Right atrium auricular region (tissue), 2 donors: ENCODE measurements around the gene COX6B2. TPM values are rescaled to one million over a fixed set of nuclear protein-coding genes. Genes with fewer than 3 reads are reported as not detected.

Source experiments
- DNase-seq: peaks from one replicate; pipeline ENCODE4 v3.0.0-alpha.2; 2019; ENCODE audit warnings: low spot score
- H3K27ac ChIP-seq, 2 donors: fragments of 200-600 bp; sonication (generic); 1 replicate in 1 of 2; 2 replicates in 1 of 2; pipeline ENCODE4 v1.5.1; 2016 to 2019
- H3K27me3 ChIP-seq, 2 donors: fragments of 200-600 bp; sonication (generic); one replicate each; pipeline versions ENCODE4 v1.5.1 to v1.6.0; 2017 to 2019
- H3K36me3 ChIP-seq: fragments of 200-600 bp; sonication (generic); one replicate; pipeline ENCODE4 v1.5.1; 2016
- H3K4me1 ChIP-seq, 2 donors: fragments of 200-600 bp; sonication (generic); one replicate each; pipeline versions ENCODE4 v1.5.1 to v1.6.0; 2017 to 2019
- H3K4me3 ChIP-seq, 2 donors: fragments of 200-600 bp; sonication (generic); 1 replicate in 1 of 2; 2 replicates in 1 of 2; pipeline ENCODE4 v1.5.1; 2017 to 2019; ENCODE audit warnings: mild to moderate bottlenecking in 1 of 2, moderate library complexity in 1 of 2
- H3K9me3 ChIP-seq, 2 donors: fragments of 200-600 bp; sonication (generic); one replicate each; pipeline ENCODE4 v1.5.1; 2019
- total RNA-seq, 2 donors: library from RNA; depleted of rRNA; stranded (reverse); fragments of >200 nt; gene quantifications; one replicate each; pipeline ENCODE4 v1.1.0, GENCODE V29; 2016
- TF ChIP-seq, protein P1 (sequence below), 2 donors: fragments of 200-600 bp; sonication (generic); IDR thresholded peaks; one replicate each; pipeline ENCODE4 v1.5.1; 2019; ENCODE audit warnings: antibody characterized with exemption in 2 of 2

The COX6B2 gene
- total RNA-seq, 2 donors from 2014 or later, result not detected

DNA sequence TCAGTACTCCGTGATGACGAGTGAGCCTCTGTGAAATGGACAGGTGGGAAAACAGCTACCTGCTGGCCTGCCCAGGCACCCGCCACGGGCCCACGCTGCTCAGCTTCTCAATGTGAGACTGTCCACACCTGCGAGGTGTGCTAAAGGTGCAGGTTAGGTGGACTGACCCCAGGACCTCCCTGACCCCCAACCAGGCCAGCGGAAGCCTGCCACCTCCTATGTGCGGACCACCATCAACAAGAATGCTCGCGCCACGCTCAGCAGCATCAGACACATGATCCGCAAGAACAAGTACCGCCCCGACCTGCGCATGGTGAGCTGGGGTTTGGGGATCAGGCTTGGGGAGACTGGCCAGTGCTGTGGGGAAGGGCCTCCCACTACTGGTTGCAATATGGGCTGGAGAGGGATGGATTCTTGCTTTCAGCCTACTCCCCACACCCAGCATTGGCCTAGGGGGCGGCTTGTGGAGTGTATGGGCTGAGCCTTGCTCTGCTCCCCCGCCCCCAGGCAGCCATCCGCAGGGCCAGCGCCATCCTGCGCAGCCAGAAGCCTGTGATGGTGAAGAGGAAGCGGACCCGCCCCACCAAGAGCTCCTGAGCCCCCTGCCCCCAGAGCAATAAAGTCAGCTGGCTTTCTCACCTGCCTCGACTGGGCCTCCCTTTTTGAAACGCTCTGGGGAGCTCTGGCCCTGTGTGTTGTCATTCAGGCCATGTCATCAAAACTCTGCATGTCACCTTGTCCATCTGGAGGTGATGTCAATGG lies 33.4 kb upstream of the COX6B2 start:
- Histone ChIP-seq H3K9me3 (no peaks in the 10 kb centered on the region), H3K36me3 (peaks cover 32% of the 10 kb centered on the region), H3K4me3 (peak overlapping the region; percentile 4 to 82), H3K4me1 (peaks cover 0 to 53% of the 10 kb centered on the region in 2 donors), H3K27ac (no peak overlapping the region), H3K27me3 (no peaks in the 10 kb centered on the region)
- TF ChIP-seq, protein P1, sequence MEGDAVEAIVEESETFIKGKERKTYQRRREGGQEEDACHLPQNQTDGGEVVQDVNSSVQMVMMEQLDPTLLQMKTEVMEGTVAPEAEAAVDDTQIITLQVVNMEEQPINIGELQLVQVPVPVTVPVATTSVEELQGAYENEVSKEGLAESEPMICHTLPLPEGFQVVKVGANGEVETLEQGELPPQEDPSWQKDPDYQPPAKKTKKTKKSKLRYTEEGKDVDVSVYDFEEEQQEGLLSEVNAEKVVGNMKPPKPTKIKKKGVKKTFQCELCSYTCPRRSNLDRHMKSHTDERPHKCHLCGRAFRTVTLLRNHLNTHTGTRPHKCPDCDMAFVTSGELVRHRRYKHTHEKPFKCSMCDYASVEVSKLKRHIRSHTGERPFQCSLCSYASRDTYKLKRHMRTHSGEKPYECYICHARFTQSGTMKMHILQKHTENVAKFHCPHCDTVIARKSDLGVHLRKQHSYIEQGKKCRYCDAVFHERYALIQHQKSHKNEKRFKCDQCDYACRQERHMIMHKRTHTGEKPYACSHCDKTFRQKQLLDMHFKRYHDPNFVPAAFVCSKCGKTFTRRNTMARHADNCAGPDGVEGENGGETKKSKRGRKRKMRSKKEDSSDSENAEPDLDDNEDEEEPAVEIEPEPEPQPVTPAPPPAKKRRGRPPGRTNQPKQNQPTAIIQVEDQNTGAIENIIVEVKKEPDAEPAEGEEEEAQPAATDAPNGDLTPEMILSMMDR (IDR thresholded peaks at IDR 0.05), result no peak
- no peak for DNase-seq

DNA sequence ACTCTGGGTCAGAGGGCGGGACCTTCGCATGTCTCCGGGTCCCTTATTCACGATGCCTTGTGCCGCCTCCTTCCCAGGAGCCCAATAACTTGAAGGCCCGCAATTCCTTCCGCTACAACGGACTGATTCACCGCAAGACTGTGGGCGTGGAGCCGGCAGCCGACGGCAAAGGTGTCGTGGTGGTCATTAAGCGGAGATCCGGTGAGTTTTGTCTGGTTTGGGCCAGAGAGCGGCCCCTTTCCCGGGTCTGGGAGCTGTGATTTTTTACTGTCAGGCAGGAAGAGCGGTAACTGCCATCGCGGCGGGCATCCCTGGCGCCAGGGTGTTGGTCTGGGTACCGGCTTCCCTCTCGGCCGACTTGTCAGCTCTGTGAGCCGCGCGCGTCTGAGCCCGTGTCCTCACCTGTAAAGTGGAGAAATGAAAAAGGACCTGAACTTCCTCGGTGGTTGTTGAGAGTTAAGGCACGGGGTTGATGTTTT lies 32.0 kb upstream of the COX6B2 start:
- peaks cover 0 to 54% of the 10 kb centered on the region in 2 donors for H3K4me1 ChIP-seq
- H3K27ac ChIP-seq, result peak overlapping the region; percentile 91 to 92
- H3K36me3 ChIP-seq, result peaks cover 32% of the 10 kb centered on the region
- H3K4me3 ChIP-seq, result peak overlapping the region; percentile 58 to 82
- no peaks in the 10 kb centered on the region for H3K27me3 ChIP-seq
- no peak for DNase-seq
- no peaks in the 10 kb centered on the region for H3K9me3 ChIP-seq
- TF ChIP-seq, protein P1 (IDR thresholded peaks at IDR 0.05), result no peak

DNA sequence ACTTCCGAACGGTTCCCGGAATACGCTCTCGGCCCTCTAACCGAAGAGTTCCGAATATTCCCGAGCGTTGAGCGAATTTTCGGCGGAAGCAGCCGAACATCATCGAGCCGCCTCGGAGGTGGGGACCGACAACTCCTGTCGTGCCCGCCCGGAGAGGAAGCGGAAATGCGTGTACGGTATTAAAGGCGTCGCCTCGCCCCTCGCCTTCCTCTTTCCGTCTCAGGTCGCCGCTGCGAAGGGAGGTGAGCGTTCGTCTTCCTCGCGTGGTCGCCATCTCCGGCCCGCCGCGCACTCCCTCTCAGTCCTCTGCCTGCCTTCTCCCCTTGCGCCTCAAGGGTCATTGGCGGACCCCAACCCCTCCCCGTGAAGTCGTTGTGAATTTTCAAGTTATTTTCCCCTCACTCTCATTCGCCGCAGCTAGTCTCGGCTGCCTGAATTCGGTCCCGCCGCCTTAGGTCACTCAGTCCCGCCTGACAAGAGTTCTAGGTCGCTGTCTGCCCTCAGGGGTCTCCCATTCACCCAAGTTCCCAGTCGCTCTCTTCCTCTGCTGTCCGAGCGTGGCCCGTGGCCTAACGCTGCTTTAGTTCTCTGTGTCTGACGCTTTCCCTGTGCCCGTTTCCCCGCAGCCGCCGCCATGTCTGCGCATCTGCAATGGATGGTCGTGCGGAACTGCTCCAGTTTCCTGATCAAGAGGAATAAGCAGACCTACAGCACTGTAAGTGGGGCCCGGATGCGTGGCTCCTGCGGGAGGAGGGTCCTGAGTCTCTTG lies 31.4 kb upstream of the COX6B2 start, which contains the start of gene RPL28:
RPL28 (plus strand) TSS at position 209 of the 769 bp plus-strand sequence; CDS start at position 635, 426 bp downstream.
- H3K9me3 ChIP-seq, result no peaks in the 10 kb centered on the region
- TF ChIP-seq, protein P1 (IDR thresholded peaks at IDR 0.05), result no peak
- DNase-seq, result peak; percentile 99
- H3K27ac ChIP-seq, result peak within 1 kb of the TSS; percentile 91 to 92
- peak within 1 kb of the TSS; percentile 58 to 82 for H3K4me3 ChIP-seq
- peaks cover 32% of the 10 kb centered on the region for H3K36me3 ChIP-seq
- H3K4me1 ChIP-seq, result peaks cover 0 to 54% of the 10 kb centered on the region in 2 donors
- H3K27me3 ChIP-seq, result no peaks in the 10 kb centered on the region

DNA sequence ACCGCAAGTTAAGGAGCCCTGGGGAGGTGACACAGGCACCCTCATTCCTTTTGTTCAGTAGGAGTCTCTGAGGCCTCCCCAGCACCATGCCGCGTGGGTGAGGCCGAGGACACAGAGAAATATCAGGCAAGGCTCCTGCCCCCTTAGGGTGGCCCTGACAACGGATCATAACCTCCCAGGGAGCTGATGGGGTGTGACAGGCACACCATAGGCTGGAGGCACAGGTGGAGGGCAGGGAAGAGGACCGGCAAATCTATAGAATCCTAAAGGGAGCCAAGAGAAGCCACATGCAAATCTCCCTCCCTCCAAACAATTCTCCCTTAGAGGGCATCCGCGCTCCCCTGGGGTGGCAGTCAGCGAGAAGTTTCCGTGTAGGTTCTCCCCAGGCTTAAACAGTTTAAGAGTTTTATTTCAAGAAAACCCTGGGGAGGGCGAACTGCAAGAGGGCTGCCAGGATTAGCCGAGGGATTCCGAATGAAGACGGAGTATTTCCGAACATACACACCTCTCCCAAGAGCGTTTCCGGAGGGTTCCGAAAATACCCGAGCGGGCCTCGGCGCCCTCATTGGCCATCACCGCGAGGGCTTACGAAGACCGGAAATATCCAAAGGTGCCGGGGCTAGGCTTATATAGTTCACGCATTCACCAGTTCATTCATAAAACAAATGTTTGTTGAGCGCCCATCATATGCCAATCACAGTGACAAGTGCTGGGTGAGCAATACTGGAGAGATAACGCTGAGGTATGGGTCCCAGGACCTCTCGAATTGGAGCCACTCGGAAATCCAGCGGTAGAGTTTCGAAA lies 30.6 kb upstream of the COX6B2 start:
- TF ChIP-seq, protein P1 (IDR thresholded peaks at IDR 0.05), result no peak
- Histone ChIP-seq H3K27me3 (no peaks in the 10 kb centered on the region), H3K4me3 (peak overlapping the region; percentile 58 to 82), H3K36me3 (peaks cover 32% of the 10 kb centered on the region), H3K27ac (peak overlapping the region; percentile 91 to 92), H3K4me1 (peaks cover 0 to 54% of the 10 kb centered on the region in 2 donors), H3K9me3 (no peaks in the 10 kb centered on the region)
- DNase-seq, result peak; percentile 98

DNA sequence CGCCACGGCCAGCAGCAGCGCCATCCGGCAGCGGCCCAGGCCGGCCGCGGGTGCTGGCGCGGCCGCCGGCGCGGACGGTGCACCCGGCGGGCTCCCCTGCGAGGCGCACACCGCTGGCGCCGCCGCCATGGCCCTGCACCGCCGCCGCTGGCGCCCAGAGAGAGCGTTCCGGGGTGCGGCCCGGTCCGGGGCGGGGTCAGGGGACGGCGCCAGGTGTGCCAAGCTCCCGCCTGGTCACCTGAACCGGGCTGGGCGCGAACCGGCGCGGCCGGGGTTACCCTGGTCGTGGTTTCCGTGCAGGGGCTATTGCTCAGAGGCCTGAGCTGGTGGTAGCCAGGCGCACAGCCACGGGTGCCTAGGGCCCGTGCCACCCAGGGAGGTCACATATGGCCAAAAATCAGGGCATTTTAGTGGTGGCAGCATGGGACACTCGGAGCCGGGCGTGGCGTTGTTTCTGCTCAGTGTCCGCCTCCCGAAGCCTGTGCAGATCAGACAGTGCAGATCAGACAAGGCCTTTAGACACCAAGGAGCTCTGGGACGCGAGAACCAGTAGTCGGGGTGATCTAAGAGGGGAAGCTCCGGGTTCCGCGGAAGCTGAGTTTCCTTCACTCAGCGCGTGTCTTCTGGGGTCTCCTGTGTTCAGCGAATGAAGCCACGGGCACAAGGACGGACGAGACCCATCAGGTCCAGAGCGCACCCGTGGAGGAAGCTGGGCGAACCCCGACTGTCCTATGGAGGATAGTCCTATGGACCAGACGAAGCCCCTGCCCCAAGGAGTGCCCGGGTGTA lies 29.8 kb upstream of the COX6B2 start, which contains the start of gene TMEM238:
TMEM238 (minus strand) TSS at position 162 of the 789 bp plus-strand sequence; CDS start at position 129, 33 bp downstream.
- Histone ChIP-seq H3K4me1 (peaks cover 0 to 48% of the 10 kb centered on the region in 2 donors), H3K27me3 (no peaks in the 10 kb centered on the region), H3K4me3 (peak within 1 kb of the TSS; percentile 58 to 82), H3K9me3 (no peaks in the 10 kb centered on the region), H3K27ac (peak within 1 kb of the TSS; percentile 91 to 92), H3K36me3 (peaks cover 24% of the 10 kb centered on the region)
- DNase-seq, result no peak
- TF ChIP-seq, protein P1 (IDR thresholded peaks at IDR 0.05), result no peak
